Esophagus squamous epithelium (tissue), 4 donors: ENCODE results near the gene SLC27A2.

Experiments used
- CTCF ChIP-seq, 6 experiments: fragments of 450-650 bp in 4 of 6; fragments of 200-600 bp in 2 of 6; sonication (generic) in 2 of 6; IDR thresholded peaks; one replicate each; pipeline ENCODE4 v1.5.1; 2016 to 2019; ENCODE audit warnings: antibody characterized with exemption in 6 of 6, mild to moderate bottlenecking in 4 of 6, moderate library complexity in 4 of 6
- POLR2A ChIP-seq, 4 donors: fragments of 450-650 bp; IDR thresholded peaks; one replicate each; pipeline ENCODE4 v1.6.1; 2017; ENCODE audit warnings: antibody characterized with exemption in 4 of 4, mild to moderate bottlenecking in 4 of 4, moderate library complexity in 3 of 4

GRCh38 chr15:50260969-50261496, 79.0 kb downstream of the SLC27A2 start:
- TF ChIP-seq CTCF (IDR thresholded peaks at IDR 0.05) (no peak), POLR2A (IDR thresholded peaks at IDR 0.05) (no peak)
